ENCODE data around the gene EXOG.

GRCh38 chr3:38553071-38553470, 56.9 kb downstream of the EXOG start:
- no peak for TF ChIP-seq CTCF (IDR thresholded peaks at IDR 0.05; ENCODE audit: low read depth, low read length, poor library complexity, severe bottlenecking)
- no peak for TF ChIP-seq EZH2phosphoT487 (IDR thresholded peaks at IDR 0.05; ENCODE audit: borderline replicate concordance, low read length)

Measured in DOHH2 (cell line).